Mesendoderm (in vitro differentiated cells): Measurements from ENCODE around the gene OTULINL.
"Not testable (repeated sequence)": the region's sequence is repeated elsewhere in the genome, so short reads cannot be mapped to it uniquely, and the experiment has no call there.

Source experiments
- DNase-seq: peaks from one replicate; pipeline ENCODE4 v3.0.0; 2013
- H2AK5ac ChIP-seq: 2 replicates; pipeline ENCODE4 v1.6.1; 2013; ENCODE audit warnings: low read length, inconsistent platforms
- H2BK120ac ChIP-seq: 2 replicates; pipeline ENCODE4 v1.6.1; 2013; ENCODE audit warnings: low read depth, mild to moderate bottlenecking, low read length, moderate library complexity, mixed read lengths
- H2BK15ac ChIP-seq: replicated peaks from 2 replicates; pipeline ENCODE4 v1.6.1; 2013; ENCODE audit warnings: low read depth, mild to moderate bottlenecking, moderate library complexity
- H2BK5ac ChIP-seq: 2 replicates; pipeline ENCODE4 v1.6.1; 2013; ENCODE audit warnings: low read length, inconsistent platforms
- H3K18ac ChIP-seq: 2 replicates; pipeline ENCODE4 v1.6.1; 2013; ENCODE audit warnings: mild to moderate bottlenecking, low read length, mixed read lengths
- H3K23ac ChIP-seq: one replicate; pipeline ENCODE4 v1.6.1; 2013; ENCODE audit warnings: low read length
- H3K27ac ChIP-seq: 2 replicates; pipeline ENCODE4 v1.5.1; 2013; ENCODE audit warnings: low read depth, mild to moderate bottlenecking, inconsistent platforms, low read length, moderate library complexity
- H3K27me3 ChIP-seq: 2 replicates; pipeline ENCODE4 v1.6.1; 2013; ENCODE audit warnings: low read length, control low read depth, mild to moderate bottlenecking, inconsistent platforms; ENCODE audit not compliant: insufficient read depth, poor library complexity
- H3K36me3 ChIP-seq: 2 replicates; pipeline ENCODE4 v1.6.1; 2013; ENCODE audit warnings: low read length, inconsistent platforms; ENCODE audit not compliant: control insufficient read depth, insufficient read depth
- H3K4ac ChIP-seq: one replicate; pipeline ENCODE4 v1.6.1; 2013; ENCODE audit warnings: low read depth, mild to moderate bottlenecking, low read length, moderate library complexity
- H3K4me1 ChIP-seq: 2 replicates; pipeline ENCODE4 v1.6.1; 2013; ENCODE audit warnings: low read depth, low read length, inconsistent platforms; ENCODE audit not compliant: control insufficient read depth
- H3K4me2 ChIP-seq: 2 replicates; pipeline ENCODE4 v1.6.1; 2013; ENCODE audit warnings: low read length
- H3K4me3 ChIP-seq: 2 replicates; pipeline ENCODE4 v1.5.1; 2013; ENCODE audit warnings: mild to moderate bottlenecking, low read length
- H3K56ac ChIP-seq: one replicate; pipeline ENCODE4 v1.6.1; 2013; ENCODE audit warnings: low read length
- H3K79me1 ChIP-seq: 2 replicates; pipeline ENCODE4 v1.6.1; 2013; ENCODE audit warnings: low read length, inconsistent platforms
- H3K79me2 ChIP-seq: 2 replicates; pipeline ENCODE4 v1.6.1; 2013; ENCODE audit warnings: mild to moderate bottlenecking, low read length; ENCODE audit not compliant: control insufficient read depth, insufficient read depth
- H3K9ac ChIP-seq: 2 replicates; pipeline ENCODE4 v1.6.1; 2013; ENCODE audit warnings: low read length, inconsistent platforms
- H4K5ac ChIP-seq: one replicate; pipeline ENCODE4 v1.6.1; 2013; ENCODE audit warnings: low read length
- H4K8ac ChIP-seq: one replicate; pipeline ENCODE4 v1.6.1; 2013; ENCODE audit warnings: low read depth, mild to moderate bottlenecking, control low read depth, low read length, moderate library complexity
- WGBS: extraction: QIAGEN DNeasy Blood & Tissue Kit; methylation state at CpG from one replicate; pipeline ENCODE4 v1.1.7; 2013; ENCODE audit warnings: low lambda C conversion rate, missing lambda C conversion rate; ENCODE audit not compliant: insufficient coverage; ENCODE audit errors: extremely low coverage; 5-methylcytosine and 5-hydroxymethylcytosine counted together

The OTULINL gene

DNA sequence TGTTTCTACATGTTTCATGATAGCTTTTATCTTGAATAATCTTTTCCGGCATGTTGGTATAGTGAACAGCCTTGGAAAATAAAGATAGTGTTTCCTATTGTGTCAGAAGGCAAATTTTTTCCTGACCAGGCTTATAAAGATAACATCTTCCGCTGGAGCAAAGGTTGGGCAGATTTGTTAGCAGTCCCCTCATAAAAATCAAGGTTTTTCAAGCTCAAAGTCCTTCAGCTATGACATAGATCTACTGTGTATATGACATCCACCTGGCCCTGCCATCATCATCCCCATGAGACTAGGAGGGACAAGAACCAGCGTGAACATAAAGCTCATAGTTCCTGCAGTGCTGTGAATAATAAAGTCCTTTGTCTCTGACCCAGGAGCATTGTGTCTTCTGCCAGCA, 30.4 kb upstream of the OTULINL start:
- no peak for DNase-seq

DNA sequence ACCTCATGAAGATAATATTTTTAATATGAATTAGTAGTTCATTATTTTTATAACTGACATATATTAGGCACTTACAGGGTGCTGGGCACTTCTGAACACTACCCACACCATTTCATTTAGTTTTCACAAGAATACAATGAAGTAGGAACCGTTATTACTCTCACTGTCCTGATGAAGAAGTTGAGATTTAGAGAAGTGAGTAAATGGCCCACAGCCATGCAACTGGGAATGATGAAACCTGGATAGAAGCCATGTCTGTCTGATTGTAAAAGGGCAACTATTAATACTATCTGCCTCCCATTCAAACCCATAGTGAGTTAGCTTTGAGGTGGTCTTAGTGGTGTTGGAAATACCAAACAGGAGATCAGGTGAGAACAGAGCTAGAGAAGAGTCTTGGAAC, 29.6 kb upstream of the OTULINL start:
- WGBS: no CpG with 5 or more reads among the region's 1 CpG
- no peak overlapping the region for H4K5ac ChIP-seq

More for the DNA sequence above, 30.4 kb upstream of the OTULINL start:
- no CpG with 5 or more reads among the region's 3 CpGs for WGBS
- Histone ChIP-seq H4K5ac (no peak overlapping the region), H3K23ac (no peak overlapping the region), H2AK5ac (no peak overlapping the region), H3K56ac (no peak overlapping the region), H3K27ac (no peak overlapping the region), H3K79me1 (no peaks in the 10 kb centered on the region), H3K4me1 (no peaks in the 10 kb centered on the region), H3K9ac (no peak overlapping the region), H3K79me2 (no peaks in the 10 kb centered on the region), H2BK5ac (no peak overlapping the region), H2BK120ac (no peak overlapping the region), H3K4me2 (no peak overlapping the region), H2BK15ac (no peak overlapping the region), H3K18ac (no peak overlapping the region), H4K8ac (no peak overlapping the region), H3K36me3 (no peaks in the 10 kb centered on the region), H3K4ac (no peak overlapping the region), H3K4me3 (no peak overlapping the region), H3K27me3 (no peaks in the 10 kb centered on the region)

GRCh38 chr5:14554288-14554687, 27.3 kb upstream of the OTULINL start:
- H3K79me2 ChIP-seq, H2BK15ac ChIP-seq, DNase-seq, H3K4ac ChIP-seq, H3K4me2 ChIP-seq, H4K8ac ChIP-seq, H2AK5ac ChIP-seq, H3K27me3 ChIP-seq, H3K9ac ChIP-seq, H3K18ac ChIP-seq, H3K4me1 ChIP-seq, H3K4me3 ChIP-seq, H2BK120ac ChIP-seq, H3K56ac ChIP-seq, H2BK5ac ChIP-seq, H4K5ac ChIP-seq, H3K27ac ChIP-seq, H3K79me1 ChIP-seq, H3K23ac ChIP-seq, H3K36me3 ChIP-seq: not testable (repeated sequence)
- no CpG with 5 or more reads among the region's 3 CpGs for WGBS

More for the DNA sequence above, 29.6 kb upstream of the OTULINL start:
- H3K79me1 ChIP-seq: no peaks in the 10 kb centered on the region
- H2BK5ac ChIP-seq: no peak overlapping the region
- H3K23ac ChIP-seq: no peak overlapping the region
- DNase-seq: no peak
- H3K36me3 ChIP-seq: no peaks in the 10 kb centered on the region
- H3K4me3 ChIP-seq: no peak overlapping the region
- no peak overlapping the region for H3K56ac ChIP-seq
- no peak overlapping the region for H3K9ac ChIP-seq
- no peak overlapping the region for H2AK5ac ChIP-seq
- no peak overlapping the region for H2BK15ac ChIP-seq
- H3K4me2 ChIP-seq: no peak overlapping the region
- H3K27ac ChIP-seq: no peak overlapping the region
- H2BK120ac ChIP-seq: no peak overlapping the region
- no peaks in the 10 kb centered on the region for H3K4me1 ChIP-seq
- H4K8ac ChIP-seq: no peak overlapping the region
- H3K4ac ChIP-seq: no peak overlapping the region
- H3K27me3 ChIP-seq: no peaks in the 10 kb centered on the region
- no peak overlapping the region for H3K18ac ChIP-seq
- H3K79me2 ChIP-seq: no peaks in the 10 kb centered on the region

DNA sequence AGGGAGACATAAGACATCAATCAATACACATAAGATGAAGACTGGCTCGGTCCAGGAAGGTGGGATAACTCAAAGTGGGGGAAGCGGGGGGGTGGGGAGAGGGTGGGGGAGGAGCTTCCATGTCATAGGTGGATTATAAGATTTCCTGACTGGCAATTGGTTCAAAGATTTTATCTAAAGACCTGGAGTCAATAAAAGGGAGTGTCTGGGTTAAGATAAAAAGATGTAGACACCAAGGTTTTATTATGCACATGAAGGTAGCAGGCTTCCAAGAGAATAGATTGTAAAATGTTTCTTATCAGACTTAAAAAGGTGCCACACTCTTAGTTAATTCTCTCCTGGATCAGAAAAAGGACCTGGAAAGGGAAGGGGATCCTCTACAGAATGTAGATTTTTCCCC, 25.6 kb upstream of the OTULINL start:
- no peaks in the 10 kb centered on the region for H3K4me1 ChIP-seq
- H2BK15ac ChIP-seq: no peak overlapping the region
- H3K9ac ChIP-seq: no peak overlapping the region
- H3K36me3 ChIP-seq: no peaks in the 10 kb centered on the region
- no peak for DNase-seq
- H3K4ac ChIP-seq: no peak overlapping the region
- no peak overlapping the region for H3K18ac ChIP-seq
- no peaks in the 10 kb centered on the region for H3K79me2 ChIP-seq
- no peak overlapping the region for H3K23ac ChIP-seq
- no peak overlapping the region for H4K8ac ChIP-seq
- H4K5ac ChIP-seq: no peak overlapping the region
- WGBS: no CpG with 5 or more reads among the region's 2 CpGs
- no peak overlapping the region for H3K56ac ChIP-seq
- H3K27ac ChIP-seq: no peak overlapping the region
- H3K4me3 ChIP-seq: no peak overlapping the region
- H2BK120ac ChIP-seq: no peak overlapping the region
- no peak overlapping the region for H3K4me2 ChIP-seq
- H3K79me1 ChIP-seq: no peaks in the 10 kb centered on the region
- H3K27me3 ChIP-seq: no peaks in the 10 kb centered on the region
- no peak overlapping the region for H2AK5ac ChIP-seq
- H2BK5ac ChIP-seq: no peak overlapping the region

- H2AK5ac ChIP-seq: no peak overlapping the region
- DNase-seq: no peak
- no peak overlapping the region for H3K56ac ChIP-seq
- H3K27me3 ChIP-seq: no peaks in the 10 kb centered on the region
- H3K79me1 ChIP-seq: no peaks in the 10 kb centered on the region
- H4K8ac ChIP-seq: no peak overlapping the region
- no peaks in the 10 kb centered on the region for H3K79me2 ChIP-seq
- no peaks in the 10 kb centered on the region for H3K36me3 ChIP-seq
- no peaks in the 10 kb centered on the region for H3K4me1 ChIP-seq
- no peak overlapping the region for H2BK120ac ChIP-seq
- no peak overlapping the region for H2BK5ac ChIP-seq
- H3K4me3 ChIP-seq: no peak overlapping the region
- no peak overlapping the region for H3K9ac ChIP-seq
- H4K5ac ChIP-seq: no peak overlapping the region
- H3K18ac ChIP-seq: no peak overlapping the region
- WGBS: no CpG with 5 or more reads among the region's 8 CpGs
- H3K4ac ChIP-seq: no peak overlapping the region
- no peak overlapping the region for H3K4me2 ChIP-seq
- no peak overlapping the region for H3K23ac ChIP-seq
- no peak overlapping the region for H3K27ac ChIP-seq
- no peak overlapping the region for H2BK15ac ChIP-seq
These were observed 24.3 kb upstream of the OTULINL start for GRCh38 chr5:14557203-14557770.

DNA sequence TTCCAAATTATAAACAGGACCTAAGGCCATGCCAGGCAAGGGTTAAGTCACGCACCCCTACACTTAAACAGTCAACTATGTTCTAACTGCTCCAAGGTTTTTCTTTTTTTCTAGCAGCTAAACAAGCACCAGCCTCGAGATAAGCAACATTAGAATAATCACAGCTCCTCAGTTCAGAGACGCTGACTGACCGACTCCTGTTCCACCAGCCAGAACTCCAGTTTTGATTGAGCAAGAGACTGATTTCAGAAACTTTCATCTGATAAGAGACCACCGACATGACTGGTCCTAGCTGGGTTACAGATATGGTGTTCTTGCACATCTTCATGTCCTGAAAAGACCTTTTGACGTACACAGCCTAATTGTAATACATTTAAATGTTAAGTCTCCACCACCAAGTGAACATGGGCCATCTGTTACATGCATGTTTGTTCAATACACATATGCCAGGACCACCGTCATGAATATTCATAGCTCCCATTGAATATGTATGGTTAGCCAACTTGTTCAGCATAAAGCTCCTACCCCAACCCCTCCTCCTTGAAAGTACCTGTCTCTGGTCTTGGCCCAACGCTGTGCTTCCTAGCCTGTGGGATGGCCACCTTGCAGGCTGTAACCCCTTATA, 23.7 kb upstream of the OTULINL start:
- Histone ChIP-seq H3K27ac (no peak overlapping the region), H2BK120ac (no peak overlapping the region), H2BK5ac (no peak overlapping the region), H3K4ac (no peak overlapping the region), H3K56ac (no peak overlapping the region), H3K27me3 (no peaks in the 10 kb centered on the region), H3K4me1 (no peaks in the 10 kb centered on the region), H4K5ac (no peak overlapping the region), H3K79me2 (no peaks in the 10 kb centered on the region), H3K23ac (no peak overlapping the region), H3K36me3 (no peaks in the 10 kb centered on the region), H2BK15ac (no peak overlapping the region), H3K18ac (no peak overlapping the region), H2AK5ac (no peak overlapping the region), H3K79me1 (no peaks in the 10 kb centered on the region), H3K4me3 (no peak overlapping the region), H3K4me2 (no peak overlapping the region), H3K9ac (no peak overlapping the region), H4K8ac (no peak overlapping the region)
- DNase-seq: no peak
- WGBS: no CpG with 5 or more reads among the region's 8 CpGs
